Neural cell (in vitro differentiated cells): ENCODE data around the gene GRIA1. TPM values are rescaled to one million over a fixed set of nuclear protein-coding genes. Genes with fewer than 3 reads are reported as not detected.

Source experiments
- H2AFZ ChIP-seq: fragments of 200-600, 300-800 bp; sonication (generic), shearing (Covaris generic); 2 replicates; pipeline ENCODE4 v1.6.0; 2014; ENCODE audit warnings: low read depth, mild to moderate bottlenecking, antibody characterized with exemption, low read length, moderate library complexity
- H3F3A ChIP-seq: fragments of 200-600 bp; shearing (Covaris generic); 2 replicates; pipeline ENCODE4 v1.6.1; 2016; ENCODE audit warnings: mild to moderate bottlenecking, moderate library complexity, mixed read lengths, antibody characterized with exemption, low read length; ENCODE audit not compliant: insufficient read depth, poor library complexity, severe bottlenecking
- H3K27ac ChIP-seq: fragments of 200-600, 300-800 bp; sonication (generic), shearing (Covaris generic); 2 replicates; pipeline ENCODE4 v1.5.1; 2014; ENCODE audit warnings: mild to moderate bottlenecking, low read length, moderate library complexity
- H3K27me3 ChIP-seq: fragments of 300-800, 200-600 bp; sonication (generic), shearing (Covaris generic); 2 replicates; pipeline ENCODE4 v1.6.0; 2014; ENCODE audit warnings: mild to moderate bottlenecking, low read depth, low read length, moderate library complexity; ENCODE audit not compliant: insufficient read depth
- H3K36me3 ChIP-seq: fragments of 300-800, 200-600 bp; sonication (generic), shearing (Covaris generic); 2 replicates; pipeline ENCODE4 v1.5.1; 2014; ENCODE audit warnings: mild to moderate bottlenecking, antibody characterized with exemption, low read length, moderate library complexity; ENCODE audit not compliant: insufficient read depth
- H3K4me2 ChIP-seq: fragments of 300-800, 200-600 bp; sonication (generic), shearing (Covaris generic); 2 replicates; pipeline ENCODE4 v1.6.0; 2014; ENCODE audit warnings: mild to moderate bottlenecking, low read length
- H3K4me3 ChIP-seq: fragments of 300-800, 200-600 bp; sonication (generic), shearing (Covaris generic); 2 replicates; pipeline ENCODE4 v1.5.1; 2014; ENCODE audit warnings: mild to moderate bottlenecking, low read length, moderate library complexity
- H3K79me2 ChIP-seq: fragments of 200-600 bp; shearing (Covaris generic); replicated peaks from 2 replicates; pipeline ENCODE4 v1.6.0; 2014; ENCODE audit warnings: mild to moderate bottlenecking, low read length, moderate library complexity; ENCODE audit not compliant: insufficient read depth
- H3K9ac ChIP-seq: fragments of 300-800, 200-600 bp; sonication (generic), shearing (Covaris generic); 2 replicates; pipeline ENCODE4 v1.6.1; 2016; ENCODE audit warnings: mild to moderate bottlenecking, low read length, mixed read lengths
- H3K9me2 ChIP-seq: fragments of 200-600 bp; shearing (Covaris generic); 2 replicates; pipeline ENCODE4 v1.6.1; 2016; ENCODE audit warnings: mild to moderate bottlenecking, low read length, mixed read lengths; ENCODE audit not compliant: insufficient read depth
- H3K9me3 ChIP-seq: fragments of 200-600, 300-800 bp; sonication (generic), shearing (Covaris generic); 2 replicates; pipeline ENCODE4 v1.6.1; 2016; ENCODE audit warnings: mild to moderate bottlenecking, mixed run types, low read length, moderate library complexity, mixed read lengths
- H4K20me1 ChIP-seq: fragments of 200-600 bp; shearing (Covaris generic); 2 replicates; pipeline ENCODE4 v1.6.1; 2016; ENCODE audit warnings: mild to moderate bottlenecking, mixed run types; ENCODE audit not compliant: insufficient read depth
- EP300 ChIP-seq: fragments of 450-650 bp; conservative IDR thresholded peaks from 2 replicates; pipeline ENCODE4 v1.6.1; 2014; ENCODE audit warnings: antibody characterized with exemption, mild to moderate bottlenecking, moderate library complexity; ENCODE audit not compliant: poor library complexity, severe bottlenecking
- EZH2 ChIP-seq: fragments of 200-600, 300-800 bp; shearing (Covaris generic), sonication (generic); IDR thresholded peaks from 2 replicates; pipeline ENCODE4 v1.6.1; 2014; ENCODE audit warnings: antibody characterized with exemption, low read length, borderline replicate concordance, mild to moderate bottlenecking; ENCODE audit not compliant: insufficient read depth, poor library complexity, severe bottlenecking
- MXI1 ChIP-seq: fragments of 450-650 bp; conservative IDR thresholded peaks from 2 replicates; pipeline ENCODE4 v1.6.1; 2014; ENCODE audit warnings: antibody characterized with exemption, mild to moderate bottlenecking; ENCODE audit not compliant: poor library complexity, severe bottlenecking
- POLR2AphosphoS5 ChIP-seq: IDR thresholded peaks from 2 replicates; pipeline ENCODE4 v1.6.1; 2012
- RAD21 ChIP-seq: fragments of 450-650 bp; conservative IDR thresholded peaks from 2 replicates; pipeline ENCODE4 v1.6.1; 2014; ENCODE audit warnings: antibody characterized with exemption, mild to moderate bottlenecking, moderate library complexity
- SMC3 ChIP-seq: fragments of 450-650 bp; conservative IDR thresholded peaks from 2 replicates; pipeline ENCODE4 v1.6.1; 2014; ENCODE audit warnings: antibody characterized with exemption, mild to moderate bottlenecking, moderate library complexity; ENCODE audit not compliant: poor library complexity
- TAF1 ChIP-seq: IDR thresholded peaks from 2 replicates; pipeline ENCODE4 v1.6.1; 2012; ENCODE audit warnings: low read depth
- polyA plus RNA-seq: library from polyadenylated mRNA; depleted of rRNA; stranded (reverse); fragments of >200 nt; gene quantifications from 2 replicates; pipeline ENCODE4 v1.2.3, GENCODE V29; 2014
- TF ChIP-seq, protein P1 (sequence below): IDR thresholded peaks from 2 replicates; pipeline ENCODE4 v1.6.1; 2012; ENCODE audit warnings: borderline replicate concordance
- TF ChIP-seq, protein P2 (sequence below): fragments of 450-650 bp; IDR thresholded peaks from 2 replicates; pipeline ENCODE4 v1.5.1; 2014; ENCODE audit warnings: antibody characterized with exemption, mild to moderate bottlenecking, moderate library complexity; ENCODE audit not compliant: poor library complexity, severe bottlenecking

GRIA1 gene
- polyA plus RNA-seq, 1 donor from 2014 or later: 59.6 TPM

DNA sequence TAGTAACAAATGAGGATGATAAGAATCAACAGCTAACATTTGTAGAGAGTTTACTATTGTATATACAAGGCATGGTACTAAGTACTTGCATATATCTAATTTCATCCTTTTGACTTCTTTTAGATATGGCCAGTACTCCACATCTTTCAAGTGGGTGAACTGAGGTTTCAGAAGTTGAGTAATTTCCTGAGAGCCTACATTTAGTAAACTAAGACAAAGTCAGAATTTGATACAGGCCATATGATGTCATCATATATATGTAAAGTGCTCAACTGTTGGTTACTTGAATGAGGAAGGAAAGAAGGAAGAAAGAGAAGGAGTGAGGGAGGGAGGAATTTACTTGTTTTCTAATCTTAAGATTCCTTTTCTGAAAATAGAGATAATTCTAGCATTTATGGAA lies 52.8 kb downstream of the GRIA1 start:
- no peaks in the 10 kb centered on the region for H3K27me3 ChIP-seq
- H3K36me3 ChIP-seq: no peaks in the 10 kb centered on the region
- H3K9ac ChIP-seq: no peak overlapping the region
- H4K20me1 ChIP-seq: no peaks in the 10 kb centered on the region
- H3K9me2 ChIP-seq: no peaks in the 10 kb centered on the region
- no peak overlapping the region for H2AFZ ChIP-seq
- no peak for TF ChIP-seq MXI1
- no peak for TF ChIP-seq EP300
- TF ChIP-seq, protein P1, sequence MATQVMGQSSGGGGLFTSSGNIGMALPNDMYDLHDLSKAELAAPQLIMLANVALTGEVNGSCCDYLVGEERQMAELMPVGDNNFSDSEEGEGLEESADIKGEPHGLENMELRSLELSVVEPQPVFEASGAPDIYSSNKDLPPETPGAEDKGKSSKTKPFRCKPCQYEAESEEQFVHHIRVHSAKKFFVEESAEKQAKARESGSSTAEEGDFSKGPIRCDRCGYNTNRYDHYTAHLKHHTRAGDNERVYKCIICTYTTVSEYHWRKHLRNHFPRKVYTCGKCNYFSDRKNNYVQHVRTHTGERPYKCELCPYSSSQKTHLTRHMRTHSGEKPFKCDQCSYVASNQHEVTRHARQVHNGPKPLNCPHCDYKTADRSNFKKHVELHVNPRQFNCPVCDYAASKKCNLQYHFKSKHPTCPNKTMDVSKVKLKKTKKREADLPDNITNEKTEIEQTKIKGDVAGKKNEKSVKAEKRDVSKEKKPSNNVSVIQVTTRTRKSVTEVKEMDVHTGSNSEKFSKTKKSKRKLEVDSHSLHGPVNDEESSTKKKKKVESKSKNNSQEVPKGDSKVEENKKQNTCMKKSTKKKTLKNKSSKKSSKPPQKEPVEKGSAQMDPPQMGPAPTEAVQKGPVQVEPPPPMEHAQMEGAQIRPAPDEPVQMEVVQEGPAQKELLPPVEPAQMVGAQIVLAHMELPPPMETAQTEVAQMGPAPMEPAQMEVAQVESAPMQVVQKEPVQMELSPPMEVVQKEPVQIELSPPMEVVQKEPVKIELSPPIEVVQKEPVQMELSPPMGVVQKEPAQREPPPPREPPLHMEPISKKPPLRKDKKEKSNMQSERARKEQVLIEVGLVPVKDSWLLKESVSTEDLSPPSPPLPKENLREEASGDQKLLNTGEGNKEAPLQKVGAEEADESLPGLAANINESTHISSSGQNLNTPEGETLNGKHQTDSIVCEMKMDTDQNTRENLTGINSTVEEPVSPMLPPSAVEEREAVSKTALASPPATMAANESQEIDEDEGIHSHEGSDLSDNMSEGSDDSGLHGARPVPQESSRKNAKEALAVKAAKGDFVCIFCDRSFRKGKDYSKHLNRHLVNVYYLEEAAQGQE: no peak
- TF ChIP-seq POLR2AphosphoS5: no peak
- no peak for TF ChIP-seq TAF1
- TF ChIP-seq, protein P2, sequence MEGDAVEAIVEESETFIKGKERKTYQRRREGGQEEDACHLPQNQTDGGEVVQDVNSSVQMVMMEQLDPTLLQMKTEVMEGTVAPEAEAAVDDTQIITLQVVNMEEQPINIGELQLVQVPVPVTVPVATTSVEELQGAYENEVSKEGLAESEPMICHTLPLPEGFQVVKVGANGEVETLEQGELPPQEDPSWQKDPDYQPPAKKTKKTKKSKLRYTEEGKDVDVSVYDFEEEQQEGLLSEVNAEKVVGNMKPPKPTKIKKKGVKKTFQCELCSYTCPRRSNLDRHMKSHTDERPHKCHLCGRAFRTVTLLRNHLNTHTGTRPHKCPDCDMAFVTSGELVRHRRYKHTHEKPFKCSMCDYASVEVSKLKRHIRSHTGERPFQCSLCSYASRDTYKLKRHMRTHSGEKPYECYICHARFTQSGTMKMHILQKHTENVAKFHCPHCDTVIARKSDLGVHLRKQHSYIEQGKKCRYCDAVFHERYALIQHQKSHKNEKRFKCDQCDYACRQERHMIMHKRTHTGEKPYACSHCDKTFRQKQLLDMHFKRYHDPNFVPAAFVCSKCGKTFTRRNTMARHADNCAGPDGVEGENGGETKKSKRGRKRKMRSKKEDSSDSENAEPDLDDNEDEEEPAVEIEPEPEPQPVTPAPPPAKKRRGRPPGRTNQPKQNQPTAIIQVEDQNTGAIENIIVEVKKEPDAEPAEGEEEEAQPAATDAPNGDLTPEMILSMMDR: no peak
- no peak for TF ChIP-seq EZH2
- no peak for TF ChIP-seq RAD21
- no peak for TF ChIP-seq SMC3
- no peak overlapping the region for H3K27ac ChIP-seq
- no peak overlapping the region for H3K4me3 ChIP-seq
- H3K4me2 ChIP-seq: no peak overlapping the region
- H3K79me2 ChIP-seq: peaks cover under 1% of the 10 kb centered on the region
- H3F3A ChIP-seq: no peaks in the 10 kb centered on the region
- no peaks in the 10 kb centered on the region for H3K9me3 ChIP-seq

DNA sequence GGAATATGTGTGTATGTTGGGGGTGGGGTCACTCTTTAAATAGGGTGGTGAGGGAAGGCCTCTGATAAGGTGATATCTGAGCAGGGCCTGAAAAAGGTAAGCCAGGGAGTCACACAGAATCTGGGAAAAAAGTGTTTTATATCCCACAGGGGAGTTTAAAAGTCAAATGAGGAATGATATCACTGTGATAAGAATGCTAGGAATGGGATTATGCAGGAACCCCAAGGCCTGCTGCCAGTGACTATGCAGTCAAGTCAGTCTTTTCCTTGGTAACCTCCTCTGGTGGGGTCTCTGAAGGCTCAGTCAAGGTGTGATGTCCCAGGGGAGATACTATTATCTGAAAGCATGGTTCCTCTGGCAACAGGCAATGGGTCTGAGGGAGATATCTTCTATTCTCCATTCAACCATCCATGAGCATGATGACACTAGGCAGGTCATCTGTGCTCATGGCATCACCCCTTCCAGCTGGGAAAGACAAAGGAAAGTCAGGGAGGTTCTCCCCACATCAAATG lies 53.5 kb downstream of the GRIA1 start:
- H3K4me3 ChIP-seq: no peak overlapping the region
- H3K27me3 ChIP-seq: no peaks in the 10 kb centered on the region
- H2AFZ ChIP-seq: no peak overlapping the region
- H3K9me2 ChIP-seq: no peaks in the 10 kb centered on the region
- no peak overlapping the region for H3K27ac ChIP-seq
- no peaks in the 10 kb centered on the region for H3K36me3 ChIP-seq
- H3K4me2 ChIP-seq: no peak overlapping the region
- H4K20me1 ChIP-seq: no peaks in the 10 kb centered on the region
- H3K9ac ChIP-seq: no peak overlapping the region
- peaks cover 3% of the 10 kb centered on the region for H3K79me2 ChIP-seq
- no peaks in the 10 kb centered on the region for H3K9me3 ChIP-seq
- no peaks in the 10 kb centered on the region for H3F3A ChIP-seq
- no peak for TF ChIP-seq POLR2AphosphoS5

DNA sequence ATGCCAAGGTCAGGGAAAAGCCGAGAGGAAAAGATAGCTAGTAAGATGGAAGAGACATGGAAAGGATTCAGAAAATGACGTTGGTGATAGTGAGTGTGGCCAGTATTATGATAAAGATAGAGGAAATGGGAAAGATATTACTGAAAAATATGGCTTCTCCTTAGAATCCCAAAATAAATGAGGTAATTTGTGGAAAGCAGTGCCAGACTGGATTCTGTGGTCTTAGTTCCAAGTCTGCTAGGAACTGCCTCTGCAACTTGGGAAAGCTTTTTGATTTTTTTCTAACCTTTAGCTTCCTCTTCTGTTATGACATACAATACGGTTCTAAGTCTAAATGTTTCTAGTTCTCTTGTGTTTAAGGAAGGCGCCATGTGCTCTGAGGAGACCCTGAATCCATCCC lies 54.2 kb downstream of the GRIA1 start:
- no peak overlapping the region for H3K4me2 ChIP-seq
- H3K27me3 ChIP-seq: no peaks in the 10 kb centered on the region
- no peak overlapping the region for H3K9ac ChIP-seq
- H3K79me2 ChIP-seq: peaks cover 7% of the 10 kb centered on the region
- TF ChIP-seq EP300: no peak
- no peak for TF ChIP-seq MXI1
- no peak for TF ChIP-seq TAF1
- TF ChIP-seq, protein P1: no peak
- no peak for TF ChIP-seq SMC3
- TF ChIP-seq RAD21: no peak
- no peak for TF ChIP-seq EZH2
- TF ChIP-seq POLR2AphosphoS5: no peak
- TF ChIP-seq, protein P2: no peak
- no peak overlapping the region for H3K4me3 ChIP-seq
- H3K9me2 ChIP-seq: no peaks in the 10 kb centered on the region
- H3K36me3 ChIP-seq: no peaks in the 10 kb centered on the region
- no peak overlapping the region for H2AFZ ChIP-seq
- H3K9me3 ChIP-seq: no peaks in the 10 kb centered on the region
- no peak overlapping the region for H3K27ac ChIP-seq
- H3F3A ChIP-seq: no peaks in the 10 kb centered on the region
- no peaks in the 10 kb centered on the region for H4K20me1 ChIP-seq
